ENCODE results near the gene TTC1. TPM values are rescaled to one million over a fixed set of nuclear protein-coding genes. Genes with fewer than 3 reads are reported as not detected.

TTC1 gene
- total RNA-seq, 1 experiment from 2014 or later: 67.6 TPM

GRCh38 chr5:159978358-159978757 lies 30.6 kb upstream of the TTC1 start:
- Histone ChIP-seq H3K27ac (ENCODE audit: low read length) (no peak overlapping the region), H3K4me3 (ENCODE audit: low read depth in 2 of 2, low read length in 2 of 2) (no peak overlapping the region), H3K27me3 (ENCODE audit: control insufficient read depth, insufficient read depth, low read length) (no peaks in the 10 kb centered on the region), H3K36me3 (ENCODE audit: control insufficient read depth, insufficient read depth, low read length) (no peaks in the 10 kb centered on the region), H3K9me3 (ENCODE audit: control insufficient read depth, insufficient read depth, low read depth, low read length) (no peaks in the 10 kb centered on the region), H3K4me1 (ENCODE audit: control insufficient read depth, insufficient read depth, low read length) (no peaks in the 10 kb centered on the region)
- DNase-seq (ENCODE audit: low read depth, low spot score) (no peak), ATAC-seq (no peak)
- CTCF ChIA-PET: no interaction called here
- no TSS peak for BruUV-seq (replicated peaks)
- intact Hi-C loops (cut with micrococcal nuclease; ENCODE audit: unreplicated experiment) (no loop called here), in situ Hi-C loops (cut with HindIII; ENCODE audit: low pct_unique_long_range_greater_than_20kb, low sequenced_read_pairs) (no loop called here)
- POLR2A ChIA-PET: no interaction called here
- TF ChIP-seq TCF7L2 (IDR thresholded peaks at IDR 0.05; ENCODE audit: low read depth, low read length) (no peak), POLR2AphosphoS5 (IDR thresholded peaks at IDR 0.05; ENCODE audit: low read depth, low read length) (no peak), CTCF (IDR thresholded peaks at IDR 0.05) (no peak), SIN3A (IDR thresholded peaks at IDR 0.05; ENCODE audit: borderline replicate concordance, insufficient read depth, low read depth, low read length) (no peak), REST (IDR thresholded peaks at IDR 0.05; ENCODE audit: insufficient read depth in 1 of 2, low read depth in 2 of 2, low read length in 1 of 2) (no peak)

GRCh38 chr5:159982421-159983173 lies 26.3 kb upstream of the TTC1 start:
- no TSS peak for BruUV-seq (replicated peaks)
- Histone ChIP-seq H3K4me3 (ENCODE audit: low read depth in 2 of 2, low read length in 2 of 2) (no peak overlapping the region), H3K9me3 (ENCODE audit: control insufficient read depth, insufficient read depth, low read depth, low read length) (no peaks in the 10 kb centered on the region), H3K4me1 (ENCODE audit: control insufficient read depth, insufficient read depth, low read length) (no peaks in the 10 kb centered on the region), H3K27ac (ENCODE audit: low read length) (no peak overlapping the region), H3K27me3 (ENCODE audit: control insufficient read depth, insufficient read depth, low read length) (no peaks in the 10 kb centered on the region; the same call in 1 of the 2 replicates), H3K36me3 (ENCODE audit: control insufficient read depth, insufficient read depth, low read length) (no peaks in the 10 kb centered on the region)
- in situ Hi-C loops (cut with HindIII; ENCODE audit: low pct_unique_long_range_greater_than_20kb, low sequenced_read_pairs): no loop called here
- intact Hi-C loops (cut with micrococcal nuclease; ENCODE audit: unreplicated experiment): loop anchor here (10.0 kb wide), 1 partner anchor 828 kb away; no protein-coding TSS in a partner anchor
- CTCF ChIA-PET: no interaction called here
- ATAC-seq (no peak), DNase-seq (ENCODE audit: low read depth, low spot score) (no peak)
- POLR2A ChIA-PET: no interaction called here
- TF ChIP-seq POLR2AphosphoS5 (IDR thresholded peaks at IDR 0.05; ENCODE audit: low read depth, low read length) (no peak), REST (IDR thresholded peaks at IDR 0.05; ENCODE audit: insufficient read depth in 1 of 2, low read depth in 2 of 2, low read length in 1 of 2) (no peak), CTCF (IDR thresholded peaks at IDR 0.05) (no peak), SIN3A (IDR thresholded peaks at IDR 0.05; ENCODE audit: borderline replicate concordance, insufficient read depth, low read depth, low read length) (no peak), TCF7L2 (IDR thresholded peaks at IDR 0.05; ENCODE audit: low read depth, low read length) (no peak)

Data from Panc1 (cell line).